Testis (tissue), 2 donors: ENCODE data around the gene NIPAL4.

ENCODE experiments used
- CTCF ChIP-seq, 3 experiments: fragments of 450-650 bp in 2 of 3; fragments of 200-600 bp in 1 of 3; sonication (generic) in 1 of 3; IDR thresholded peaks; one replicate each; pipeline ENCODE4 v1.5.1; 2016 to 2019; ENCODE audit warnings: antibody characterized with exemption in 3 of 3, mild to moderate bottlenecking in 2 of 3, moderate library complexity in 1 of 3
- POLR2A ChIP-seq: fragments of 450-650 bp; IDR thresholded peaks from one replicate; pipeline ENCODE4 v1.6.1; 2017; ENCODE audit warnings: antibody characterized with exemption, mild to moderate bottlenecking, moderate library complexity

- no peak for TF ChIP-seq POLR2A
- no peak for TF ChIP-seq CTCF (IDR thresholded peaks at IDR 0.05)
Observed at GRCh38 chr5:157450024-157450423, 10.0 kb upstream of the NIPAL4 start.
